HepG2 (cell line): Measurements from ENCODE around the gene ZBTB48. TPM values are rescaled to one million over a fixed set of nuclear protein-coding genes. Genes with fewer than 3 reads are reported as not detected.

ENCODE experiments used
- ATF2 ChIP-seq: sonication (generic); formaldehyde crosslinking; IDR thresholded peaks from 2 replicates; pipeline ENCODE4 v1.4.0; 2020; ENCODE audit warnings: missing genetic modification reagents
- BRCA1 ChIP-seq: sonication (generic); formaldehyde crosslinking; IDR thresholded peaks from 2 replicates; pipeline ENCODE4 v1.4.0; 2020; ENCODE audit warnings: missing genetic modification reagents
- ERF ChIP-seq: IDR thresholded peaks from 2 replicates; pipeline ENCODE4 v1.6.1; 2018; ENCODE audit warnings: missing biosample characterization, missing genetic modification reagents
- FOXP1 ChIP-seq, 2 experiments: fragments of 450-650 bp in 1 of 2; IDR thresholded peaks; 2 replicates each; pipeline ENCODE4 v1.6.1; 2017 to 2018; ENCODE audit warnings: antibody characterized with exemption in 1 of 2
- KAT8 ChIP-seq: IDR thresholded peaks from 2 replicates; pipeline ENCODE4 v1.6.1; 2016; ENCODE audit warnings: missing genetic modification reagents, missing compliant biosample characterization
- KLF13 ChIP-seq: sonication (generic); formaldehyde crosslinking; IDR thresholded peaks from 2 replicates; pipeline ENCODE4 v1.4.0; 2020; ENCODE audit warnings: mild to moderate bottlenecking, missing genetic modification reagents
- PHF8 ChIP-seq: sonication (generic); formaldehyde crosslinking; IDR thresholded peaks from 2 replicates; pipeline ENCODE4 v1.5.0; 2020; ENCODE audit warnings: missing genetic modification reagents
- RARG ChIP-seq: sonication (generic); formaldehyde crosslinking; IDR thresholded peaks from 2 replicates; pipeline ENCODE4 v1.4.0; 2020; ENCODE audit warnings: low read depth, mild to moderate bottlenecking, missing genetic modification reagents
- REL ChIP-seq: sonication (generic); formaldehyde crosslinking; conservative IDR thresholded peaks from 2 replicates; pipeline ENCODE4 v1.8.0; 2022; ENCODE audit warnings: mild to moderate bottlenecking, missing genetic modification reagents, moderate library complexity
- RFX1 ChIP-seq: fragments of 450-650 bp; IDR thresholded peaks from 2 replicates; pipeline ENCODE4 v1.6.1; 2017
- SKI ChIP-seq: fragments of 450-650 bp; IDR thresholded peaks from one replicate; pipeline ENCODE4 v1.6.1; 2018; ENCODE audit warnings: mild to moderate bottlenecking; ENCODE audit not compliant: partially characterized antibody
- ZC3H13 ChIP-seq: sonication (generic); formaldehyde crosslinking; IDR thresholded peaks from 2 replicates; pipeline ENCODE4 v1.8.1; 2023; ENCODE audit warnings: mild to moderate bottlenecking, missing genetic modification reagents, moderate library complexity
- ZKSCAN5 ChIP-seq: sonication (generic); formaldehyde crosslinking; IDR thresholded peaks from 2 replicates; pipeline ENCODE4 v1.5.1; 2020; ENCODE audit warnings: mild to moderate bottlenecking, missing genetic modification reagents
- ZNF142 ChIP-seq: sonication (generic); formaldehyde crosslinking; IDR thresholded peaks from 2 replicates; pipeline ENCODE4 v1.4.0; 2020; ENCODE audit warnings: missing genetic modification reagents
- ZNF329 ChIP-seq: sonication (generic); formaldehyde crosslinking; IDR thresholded peaks from 2 replicates; pipeline ENCODE4 v1.9.0; 2021; ENCODE audit warnings: low read depth, mild to moderate bottlenecking, missing genetic modification reagents
- ZNF577 ChIP-seq: sonication (generic); formaldehyde crosslinking; IDR thresholded peaks from 2 replicates; pipeline ENCODE4 v1.4.0; 2020; ENCODE audit warnings: mild to moderate bottlenecking, low read depth, missing genetic modification reagents, borderline replicate concordance
- ZNF670 ChIP-seq: sonication (generic); formaldehyde crosslinking; IDR thresholded peaks from 2 replicates; pipeline ENCODE4 v1.8.0; 2022; ENCODE audit warnings: mild to moderate bottlenecking, missing genetic modification reagents, borderline replicate concordance
- ZNF777 ChIP-seq: sonication (generic); formaldehyde crosslinking; IDR thresholded peaks from 2 replicates; pipeline ENCODE4 v1.4.0; 2020; ENCODE audit warnings: missing genetic modification reagents
- ZNF850 ChIP-seq: sonication (generic); formaldehyde crosslinking; conservative IDR thresholded peaks from 2 replicates; pipeline ENCODE4 v1.9.0; 2021; ENCODE audit warnings: mild to moderate bottlenecking, missing genetic modification reagents
- polyA plus RNA-seq, 8 experiments: library from polyadenylated mRNA; depleted of rRNA in 3 of 8; stranded (reverse) in 7 of 8; unstranded in 1 of 8; fragments of >200 nt; fragmentation: Illumina TruSeq in 4 of 8; extraction: Trizol in 4 of 8; gene quantifications; 2 replicates each; pipeline versions ENCODE4 v1.2.1 to v1.2.3, GENCODE V29; 2011 to 2016; ENCODE audit warnings: low read depth in 4 of 8, missing spikeins in 1 of 8, mixed read lengths in 1 of 8; ENCODE audit not compliant: insufficient read depth in 1 of 8
- total RNA-seq, 5 experiments: library from RNA; depleted of rRNA; stranded (reverse); fragments of >200 nt; fragmentation: Illumina TruSeq; extraction: Trizol; gene quantifications; 2 replicates each; pipeline ENCODE4 v1.2.3, GENCODE V29; 2016; ENCODE audit warnings: low read depth in 1 of 5
- TF ChIP-seq, protein P1 (sequence below): sonication (generic); formaldehyde crosslinking; IDR thresholded peaks from 2 replicates; pipeline ENCODE4 v1.5.1; 2020; ENCODE audit warnings: missing genetic modification reagents, mild to moderate bottlenecking, borderline replicate concordance
- TF ChIP-seq, protein P2 (sequence below): sonication (generic); formaldehyde crosslinking; IDR thresholded peaks from 2 replicates; pipeline ENCODE4 v1.8.1; 2023; ENCODE audit warnings: mild to moderate bottlenecking, moderate library complexity, missing genetic modification reagents

Gene ZBTB48
- total and polyA plus RNA-seq, 2 of the 13 experiments (the other 11 are each of a cell fraction or from before 2014, with no cell fraction given): 13.0 to 17.1 TPM

- TF ChIP-seq ZNF142 (CRISPR knock-in tag) (no peak), SKI (no peak), ZNF777 (CRISPR knock-in tag) (no peak), ZNF850 (CRISPR knock-in tag) (no peak), KAT8 (peak; percentile 86), ZC3H13 (CRISPR knock-in tag) (0 out of 2 replicates have a peak, but pooled peaks have one; percentile 11), PHF8 (peak; percentile 45), RARG (no peak), ATF2 (CRISPR knock-in tag) (peak; percentile 55; the same call in 1 of the 2 replicates), FOXP1 (IDR thresholded peaks at IDR 0.05) (peak; percentile 74), FOXP1 (CRISPR knock-in tag; IDR thresholded peaks at IDR 0.05) (peak; percentile 95), BRCA1 (CRISPR knock-in tag) (no peak), ZKSCAN5 (CRISPR knock-in tag) (no peak), ERF (CRISPR knock-in tag) (peak; percentile 72; the same call in 1 of the 2 replicates), REL (no peak), RFX1 (no peak), KLF13 (CRISPR knock-in tag) (no peak), ZNF329 (no peak), ZNF577 (CRISPR knock-in tag) (no peak), ZNF670 (CRISPR knock-in tag) (0 out of 2 replicates have a peak, but pooled peaks have one; percentile 12)
- TF ChIP-seq, protein P1, sequence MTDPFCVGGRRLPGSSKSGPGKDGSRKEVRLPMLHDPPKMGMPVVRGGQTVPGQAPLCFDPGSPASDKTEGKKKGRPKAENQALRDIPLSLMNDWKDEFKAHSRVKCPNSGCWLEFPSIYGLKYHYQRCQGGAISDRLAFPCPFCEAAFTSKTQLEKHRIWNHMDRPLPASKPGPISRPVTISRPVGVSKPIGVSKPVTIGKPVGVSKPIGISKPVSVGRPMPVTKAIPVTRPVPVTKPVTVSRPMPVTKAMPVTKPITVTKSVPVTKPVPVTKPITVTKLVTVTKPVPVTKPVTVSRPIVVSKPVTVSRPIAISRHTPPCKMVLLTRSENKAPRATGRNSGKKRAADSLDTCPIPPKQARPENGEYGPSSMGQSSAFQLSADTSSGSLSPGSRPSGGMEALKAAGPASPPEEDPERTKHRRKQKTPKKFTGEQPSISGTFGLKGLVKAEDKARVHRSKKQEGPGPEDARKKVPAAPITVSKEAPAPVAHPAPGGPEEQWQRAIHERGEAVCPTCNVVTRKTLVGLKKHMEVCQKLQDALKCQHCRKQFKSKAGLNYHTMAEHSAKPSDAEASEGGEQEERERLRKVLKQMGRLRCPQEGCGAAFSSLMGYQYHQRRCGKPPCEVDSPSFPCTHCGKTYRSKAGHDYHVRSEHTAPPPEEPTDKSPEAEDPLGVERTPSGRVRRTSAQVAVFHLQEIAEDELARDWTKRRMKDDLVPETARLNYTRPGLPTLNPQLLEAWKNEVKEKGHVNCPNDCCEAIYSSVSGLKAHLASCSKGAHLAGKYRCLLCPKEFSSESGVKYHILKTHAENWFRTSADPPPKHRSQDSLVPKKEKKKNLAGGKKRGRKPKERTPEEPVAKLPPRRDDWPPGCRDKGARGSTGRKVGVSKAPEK (CRISPR knock-in tag): no peak
- TF ChIP-seq, protein P2, sequence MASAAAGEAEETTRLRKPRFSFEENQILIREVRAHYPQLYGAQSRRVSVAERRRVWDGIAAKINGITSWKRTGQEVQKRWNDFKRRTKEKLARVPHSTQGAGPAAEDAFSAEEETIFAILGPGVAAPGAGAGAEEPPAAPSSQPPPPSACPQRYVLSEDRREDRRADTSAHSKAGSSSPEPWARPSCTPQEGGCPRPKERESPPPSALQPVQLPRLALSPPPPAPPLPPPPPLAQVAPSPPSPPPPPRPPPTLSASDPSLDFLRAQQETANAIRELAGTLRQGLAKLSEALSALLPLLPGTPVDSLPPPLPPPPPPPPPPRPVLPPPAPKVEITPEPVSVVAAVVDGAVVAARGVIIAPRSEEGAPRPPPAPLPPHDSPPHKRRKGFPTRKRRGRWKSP (CRISPR knock-in tag): no peak
Observed at GRCh38 chr1:6582370-6582769, 2.6 kb downstream of the ZBTB48 start (continued).
